ENCODE data around the gene ABHD1.

The ABHD1 gene

DNA sequence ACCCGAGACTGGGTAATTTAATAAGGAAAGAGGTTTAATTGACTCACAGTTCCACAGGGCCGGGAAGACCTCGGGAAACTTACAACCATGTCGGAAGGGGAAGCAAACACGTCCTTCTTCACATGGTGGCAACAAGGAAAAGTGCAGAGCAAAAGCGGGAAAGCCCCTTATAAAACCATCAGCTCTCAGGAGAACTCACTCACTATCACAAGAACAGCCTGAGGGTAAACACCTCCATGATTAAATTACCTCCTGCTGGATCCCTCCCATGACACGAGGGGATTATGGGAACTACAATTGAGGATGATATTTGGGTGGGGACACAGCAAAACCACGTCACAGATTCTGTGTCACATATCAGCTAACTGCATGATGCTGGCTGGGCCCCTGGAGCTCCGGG lies 36.6 kb downstream of the ABHD1 start:
- no peak overlapping the region for H3K4me3 ChIP-seq (ENCODE audit: low read depth, low read length)
- no peak for DNase-seq (ENCODE audit: low read depth)
- TF ChIP-seq, protein P1, sequence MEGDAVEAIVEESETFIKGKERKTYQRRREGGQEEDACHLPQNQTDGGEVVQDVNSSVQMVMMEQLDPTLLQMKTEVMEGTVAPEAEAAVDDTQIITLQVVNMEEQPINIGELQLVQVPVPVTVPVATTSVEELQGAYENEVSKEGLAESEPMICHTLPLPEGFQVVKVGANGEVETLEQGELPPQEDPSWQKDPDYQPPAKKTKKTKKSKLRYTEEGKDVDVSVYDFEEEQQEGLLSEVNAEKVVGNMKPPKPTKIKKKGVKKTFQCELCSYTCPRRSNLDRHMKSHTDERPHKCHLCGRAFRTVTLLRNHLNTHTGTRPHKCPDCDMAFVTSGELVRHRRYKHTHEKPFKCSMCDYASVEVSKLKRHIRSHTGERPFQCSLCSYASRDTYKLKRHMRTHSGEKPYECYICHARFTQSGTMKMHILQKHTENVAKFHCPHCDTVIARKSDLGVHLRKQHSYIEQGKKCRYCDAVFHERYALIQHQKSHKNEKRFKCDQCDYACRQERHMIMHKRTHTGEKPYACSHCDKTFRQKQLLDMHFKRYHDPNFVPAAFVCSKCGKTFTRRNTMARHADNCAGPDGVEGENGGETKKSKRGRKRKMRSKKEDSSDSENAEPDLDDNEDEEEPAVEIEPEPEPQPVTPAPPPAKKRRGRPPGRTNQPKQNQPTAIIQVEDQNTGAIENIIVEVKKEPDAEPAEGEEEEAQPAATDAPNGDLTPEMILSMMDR (IDR thresholded peaks at IDR 0.05; ENCODE audit: insufficient read depth, low read depth, low read length, missing control alignments) = no peak

DNA sequence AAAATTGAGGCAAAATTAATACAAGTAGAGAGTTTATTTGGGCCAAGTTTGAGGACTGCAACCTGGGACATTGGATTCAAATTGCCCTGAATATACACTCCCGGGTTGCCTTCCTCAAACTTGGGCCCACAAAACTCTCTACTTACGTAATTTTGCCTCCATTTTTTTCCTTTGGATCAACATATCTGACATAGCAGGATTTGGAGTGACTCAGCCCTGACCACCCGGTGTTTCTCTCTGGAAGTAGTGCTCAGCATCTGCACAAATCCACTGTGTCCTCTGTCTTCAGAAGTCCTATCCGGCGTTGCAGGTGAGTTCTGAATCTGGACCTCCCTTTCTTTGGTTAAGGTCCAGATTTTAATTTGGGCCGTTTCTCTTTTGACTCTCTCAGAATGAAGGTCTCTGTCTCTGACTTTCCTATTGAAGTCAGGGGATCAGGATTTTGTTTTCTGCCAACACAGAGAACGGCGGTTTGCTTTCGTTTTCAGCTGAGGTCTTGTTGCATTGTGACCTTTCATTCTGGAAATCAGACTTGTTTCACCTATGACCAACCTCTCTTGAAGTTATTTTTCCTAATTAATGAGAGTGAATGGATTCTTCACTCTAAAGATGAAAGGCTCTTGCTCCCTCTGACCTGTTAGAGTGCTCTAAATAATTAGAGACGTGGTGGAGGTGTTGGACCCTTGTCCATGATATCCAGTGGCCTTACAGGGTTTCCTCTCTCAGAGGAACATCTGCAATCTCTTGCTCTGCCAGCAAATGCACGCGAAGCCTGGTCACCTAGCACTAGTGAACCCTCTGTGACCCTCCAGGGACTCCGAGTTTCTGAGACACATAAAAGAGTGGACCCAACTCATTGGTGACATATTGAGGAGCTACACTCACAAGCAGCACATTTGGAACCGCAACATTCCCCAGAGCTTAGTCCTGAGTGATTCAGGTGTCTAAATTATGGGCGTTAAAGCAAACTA lies 38.8 kb downstream of the ABHD1 start:
- H3K4me3 ChIP-seq (ENCODE audit: low read depth, low read length) = no peak overlapping the region
- peak; percentile 54 for DNase-seq (ENCODE audit: low read depth)
- TF ChIP-seq, protein P1 (IDR thresholded peaks at IDR 0.05; ENCODE audit: insufficient read depth, low read depth, low read length, missing control alignments) = no peak

DNA sequence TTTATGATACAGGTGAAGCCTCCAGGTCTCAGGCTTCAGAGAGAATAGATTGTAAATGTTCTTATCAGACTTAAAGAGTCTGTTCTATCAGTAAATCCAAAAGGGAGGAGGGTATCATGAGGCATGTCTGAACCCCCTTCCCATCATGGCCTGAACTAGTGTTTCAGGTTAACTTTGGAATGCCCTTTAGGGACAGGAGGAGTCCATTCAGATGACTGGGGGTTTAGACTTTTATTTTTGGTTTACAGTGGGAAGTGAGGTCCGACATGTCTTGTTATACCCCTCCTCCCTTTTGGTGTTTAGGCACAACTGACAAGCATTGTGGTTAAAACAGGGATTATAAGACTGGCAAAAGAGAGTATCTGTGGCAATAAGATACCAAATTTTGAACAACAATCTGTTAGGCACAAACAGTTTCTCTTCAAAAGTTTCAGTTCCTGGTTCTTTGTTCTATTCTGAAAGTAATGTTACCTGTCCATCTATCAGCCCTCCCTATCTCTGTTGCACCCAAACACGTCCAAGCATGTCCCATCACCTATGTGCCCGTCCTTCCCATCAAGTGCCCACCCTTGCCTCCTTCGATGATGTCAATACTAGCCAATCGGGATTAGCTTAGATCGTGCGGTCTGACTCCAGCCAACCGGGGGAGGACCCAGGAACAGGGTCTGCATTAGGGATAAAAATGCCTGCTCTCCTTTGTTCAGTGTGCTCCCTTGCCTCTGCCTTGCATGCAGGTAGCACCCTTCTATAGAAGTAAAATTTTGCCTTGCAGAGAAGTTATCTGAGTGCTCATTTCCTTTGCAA lies 41.5 kb downstream of the ABHD1 start:
- TF ChIP-seq, protein P1 (IDR thresholded peaks at IDR 0.05; ENCODE audit: insufficient read depth, low read depth, low read length, missing control alignments) = no peak
- no peak overlapping the region for H3K4me3 ChIP-seq (ENCODE audit: low read depth, low read length)
- DNase-seq (ENCODE audit: low read depth) = peak; percentile 58

DNA sequence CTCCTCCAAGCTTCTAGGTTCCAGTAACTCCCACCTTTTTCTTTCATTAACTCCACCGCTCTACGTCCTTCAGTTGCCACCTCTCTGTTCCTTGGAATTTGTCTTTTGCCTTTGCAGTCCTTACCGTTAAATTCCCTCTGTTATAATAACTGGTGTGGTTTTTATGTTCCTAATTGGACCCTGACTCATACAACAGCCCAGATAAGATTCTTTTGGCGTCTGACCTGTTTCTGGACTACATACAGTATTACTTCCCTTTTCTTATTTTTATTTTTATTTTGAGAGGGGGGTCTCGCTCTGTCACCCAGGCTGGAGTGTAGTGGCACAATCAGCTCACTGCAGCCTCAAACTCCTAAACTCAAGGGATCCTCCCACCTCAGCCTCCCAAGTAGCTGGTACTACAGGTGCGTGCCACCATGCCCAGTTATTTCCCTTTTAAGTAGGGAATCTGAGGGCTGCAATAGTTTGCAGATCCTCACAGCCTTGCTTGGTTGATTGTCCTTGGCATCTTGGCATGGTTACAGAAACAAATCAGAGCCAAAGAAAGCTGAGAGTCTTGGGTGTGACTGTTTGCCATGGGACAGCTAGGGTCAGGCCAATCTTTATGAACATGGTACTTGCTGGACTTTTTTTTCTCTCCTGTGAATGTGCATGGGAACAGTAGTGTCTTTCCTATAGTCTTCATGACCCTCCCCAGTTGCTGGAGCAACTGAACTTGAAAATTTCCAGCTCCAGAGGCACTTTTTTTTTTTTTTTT lies 47.1 kb downstream of the ABHD1 start:
- TF ChIP-seq, protein P1 (IDR thresholded peaks at IDR 0.05; ENCODE audit: insufficient read depth, low read depth, low read length, missing control alignments) = no peak
- H3K4me3 ChIP-seq (ENCODE audit: low read depth, low read length) = no peak overlapping the region
- no peak for DNase-seq (ENCODE audit: low read depth)

DNA sequence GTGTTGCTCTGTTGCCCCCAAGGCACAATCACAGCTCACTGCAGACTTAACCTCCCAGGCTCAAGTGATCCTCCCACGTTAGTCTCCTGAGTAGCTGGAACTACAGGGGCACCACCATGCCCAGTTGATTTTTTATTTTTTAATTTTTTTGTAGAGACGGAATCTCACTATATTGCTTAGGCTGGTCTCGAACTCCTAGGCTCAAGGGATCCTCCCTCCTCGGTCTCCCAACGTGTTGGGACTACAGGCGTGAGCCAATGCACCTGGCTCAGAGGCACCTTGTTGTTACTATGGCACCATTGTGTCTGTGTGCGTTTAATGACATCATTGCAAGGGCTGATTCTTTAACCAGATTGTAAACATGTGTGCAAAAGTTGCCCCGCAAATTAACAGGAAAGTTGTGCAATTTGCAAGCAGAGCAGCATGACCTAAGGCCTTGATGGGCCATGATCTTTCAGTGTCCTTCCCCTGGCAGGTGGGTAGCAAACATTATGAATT lies 47.8 kb downstream of the ABHD1 start:
- TF ChIP-seq, protein P1 (IDR thresholded peaks at IDR 0.05; ENCODE audit: insufficient read depth, low read depth, low read length, missing control alignments) = no peak

DNA sequence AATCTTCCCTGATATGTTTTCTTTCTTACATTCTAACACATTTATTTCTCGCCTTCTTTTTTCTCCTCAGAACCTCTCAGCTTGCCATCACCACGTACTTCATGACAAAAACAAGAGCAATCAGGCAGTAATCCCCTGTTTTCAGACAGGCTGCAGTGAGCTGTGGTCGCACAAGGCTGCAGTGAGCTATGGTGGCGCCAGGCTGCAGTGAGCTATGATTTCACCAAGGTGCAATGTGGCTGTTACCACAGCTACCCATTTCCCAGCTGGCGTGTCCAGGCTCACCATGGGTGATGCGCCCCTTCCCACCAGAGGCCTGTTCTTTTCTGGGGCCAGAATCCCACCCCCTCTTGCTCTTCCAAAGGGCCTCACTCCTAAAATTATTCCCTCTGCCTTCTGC lies 51.0 kb downstream of the ABHD1 start:
- DNase-seq (ENCODE audit: low read depth) = peak; percentile 32
- H3K4me3 ChIP-seq (ENCODE audit: low read depth, low read length) = no peak overlapping the region
- TF ChIP-seq, protein P1 (IDR thresholded peaks at IDR 0.05; ENCODE audit: insufficient read depth, low read depth, low read length, missing control alignments) = no peak

More for the DNA sequence above, 47.8 kb downstream of the ABHD1 start:
- DNase-seq (ENCODE audit: low read depth) = no peak
- no peak overlapping the region for H3K4me3 ChIP-seq (ENCODE audit: low read depth, low read length)

All from GM12865 (cell line).